ENCODE measurements around the gene KLB.
"Not testable (repeated sequence)": the region's sequence is repeated elsewhere in the genome, so short reads cannot be mapped to it uniquely, and the experiment has no call there.

Gene KLB

GRCh38 chr4:39371209-39371608, 35.5 kb upstream of the KLB start:
- DNase-seq; H3K27ac ChIP-seq (ENCODE audit: insufficient read depth, low read length, poor library complexity, severe bottlenecking); H3K4me3 ChIP-seq (ENCODE audit: insufficient read depth, low read depth, low read length, poor library complexity, severe bottlenecking); H3K27me3 ChIP-seq (replicated peaks; ENCODE audit: control insufficient read depth, insufficient read depth, low read length, poor library complexity, severe bottlenecking); H3K9me3 ChIP-seq (ENCODE audit: control insufficient read depth, low read length); H3K36me3 ChIP-seq (ENCODE audit: control insufficient read depth, insufficient read depth, low read length); H3K4me1 ChIP-seq (ENCODE audit: control insufficient read depth, insufficient read depth, low read length, poor library complexity, severe bottlenecking): not testable (repeated sequence)

- DNase-seq = no peak
- Histone ChIP-seq H3K36me3 (ENCODE audit: control insufficient read depth, insufficient read depth, low read length) (no peaks in the 10 kb centered on the region), H3K4me3 (ENCODE audit: insufficient read depth, low read depth, low read length, poor library complexity, severe bottlenecking) (no peak overlapping the region), H3K27ac (ENCODE audit: insufficient read depth, low read length, poor library complexity, severe bottlenecking) (no peak overlapping the region), H3K4me1 (ENCODE audit: control insufficient read depth, insufficient read depth, low read length, poor library complexity, severe bottlenecking) (no peaks in the 10 kb centered on the region), H3K27me3 (replicated peaks; ENCODE audit: control insufficient read depth, insufficient read depth, low read length, poor library complexity, severe bottlenecking) (no peaks in the 10 kb centered on the region), H3K9me3 (ENCODE audit: control insufficient read depth, low read length) (no peaks in the 10 kb centered on the region)
Observed at GRCh38 chr4:39375478-39375877, 31.3 kb upstream of the KLB start.

GRCh38 chr4:39383690-39384089, 23.0 kb upstream of the KLB start:
- no peak for DNase-seq
- Histone ChIP-seq H3K4me3 (ENCODE audit: insufficient read depth, low read depth, low read length, poor library complexity, severe bottlenecking) (no peak overlapping the region), H3K27me3 (replicated peaks; ENCODE audit: control insufficient read depth, insufficient read depth, low read length, poor library complexity, severe bottlenecking) (no peaks in the 10 kb centered on the region), H3K27ac (ENCODE audit: insufficient read depth, low read length, poor library complexity, severe bottlenecking) (no peak overlapping the region), H3K4me1 (ENCODE audit: control insufficient read depth, insufficient read depth, low read length, poor library complexity, severe bottlenecking) (no peaks in the 10 kb centered on the region), H3K9me3 (ENCODE audit: control insufficient read depth, low read length) (no peaks in the 10 kb centered on the region), H3K36me3 (ENCODE audit: control insufficient read depth, insufficient read depth, low read length) (no peaks in the 10 kb centered on the region)

GRCh38 chr4:39384563-39384962, 22.2 kb upstream of the KLB start:
- H3K4me3 ChIP-seq (ENCODE audit: insufficient read depth, low read depth, low read length, poor library complexity, severe bottlenecking) = no peak overlapping the region
- no peaks in the 10 kb centered on the region for H3K9me3 ChIP-seq (ENCODE audit: control insufficient read depth, low read length)
- no peaks in the 10 kb centered on the region for H3K27me3 ChIP-seq (replicated peaks; ENCODE audit: control insufficient read depth, insufficient read depth, low read length, poor library complexity, severe bottlenecking)
- H3K4me1 ChIP-seq (ENCODE audit: control insufficient read depth, insufficient read depth, low read length, poor library complexity, severe bottlenecking) = no peaks in the 10 kb centered on the region
- no peak overlapping the region for H3K27ac ChIP-seq (ENCODE audit: insufficient read depth, low read length, poor library complexity, severe bottlenecking)
- DNase-seq = no peak
- no peaks in the 10 kb centered on the region for H3K36me3 ChIP-seq (ENCODE audit: control insufficient read depth, insufficient read depth, low read length)

GRCh38 chr4:39390603-39391002, 16.1 kb upstream of the KLB start:
- Histone ChIP-seq H3K4me3 (ENCODE audit: insufficient read depth, low read depth, low read length, poor library complexity, severe bottlenecking) (no peak overlapping the region), H3K36me3 (ENCODE audit: control insufficient read depth, insufficient read depth, low read length) (no peaks in the 10 kb centered on the region), H3K9me3 (ENCODE audit: control insufficient read depth, low read length) (no peaks in the 10 kb centered on the region), H3K4me1 (ENCODE audit: control insufficient read depth, insufficient read depth, low read length, poor library complexity, severe bottlenecking) (no peaks in the 10 kb centered on the region), H3K27ac (ENCODE audit: insufficient read depth, low read length, poor library complexity, severe bottlenecking) (no peak overlapping the region), H3K27me3 (replicated peaks; ENCODE audit: control insufficient read depth, insufficient read depth, low read length, poor library complexity, severe bottlenecking) (no peaks in the 10 kb centered on the region)
- DNase-seq = no peak

- Histone ChIP-seq H3K27me3 (replicated peaks; ENCODE audit: control insufficient read depth, insufficient read depth, low read length, poor library complexity, severe bottlenecking) (no peaks in the 10 kb centered on the region), H3K27ac (ENCODE audit: insufficient read depth, low read length, poor library complexity, severe bottlenecking) (no peak overlapping the region), H3K4me1 (ENCODE audit: control insufficient read depth, insufficient read depth, low read length, poor library complexity, severe bottlenecking) (no peaks in the 10 kb centered on the region), H3K9me3 (ENCODE audit: control insufficient read depth, low read length) (no peaks in the 10 kb centered on the region), H3K36me3 (ENCODE audit: control insufficient read depth, insufficient read depth, low read length) (no peaks in the 10 kb centered on the region), H3K4me3 (ENCODE audit: insufficient read depth, low read depth, low read length, poor library complexity, severe bottlenecking) (no peak overlapping the region)
- no peak for DNase-seq
Observed at GRCh38 chr4:39394706-39395105, 12.0 kb upstream of the KLB start.

- H3K27me3 ChIP-seq (replicated peaks; ENCODE audit: control insufficient read depth, insufficient read depth, low read length, poor library complexity, severe bottlenecking); DNase-seq; H3K4me3 ChIP-seq (ENCODE audit: insufficient read depth, low read depth, low read length, poor library complexity, severe bottlenecking); H3K9me3 ChIP-seq (ENCODE audit: control insufficient read depth, low read length); H3K27ac ChIP-seq (ENCODE audit: insufficient read depth, low read length, poor library complexity, severe bottlenecking); H3K4me1 ChIP-seq (ENCODE audit: control insufficient read depth, insufficient read depth, low read length, poor library complexity, severe bottlenecking); H3K36me3 ChIP-seq (ENCODE audit: control insufficient read depth, insufficient read depth, low read length): not testable (repeated sequence)
Observed at GRCh38 chr4:39401640-39402039, 5.1 kb upstream of the KLB start.

GRCh38 chr4:39407584-39407885, 805 bp downstream of the KLB start:
- Histone ChIP-seq H3K27ac (ENCODE audit: insufficient read depth, low read length, poor library complexity, severe bottlenecking) (no peak overlapping the region), H3K9me3 (ENCODE audit: control insufficient read depth, low read length) (no peaks in the 10 kb centered on the region), H3K4me3 (ENCODE audit: insufficient read depth, low read depth, low read length, poor library complexity, severe bottlenecking) (no peak overlapping the region), H3K4me1 (ENCODE audit: control insufficient read depth, insufficient read depth, low read length, poor library complexity, severe bottlenecking) (no peaks in the 10 kb centered on the region), H3K36me3 (ENCODE audit: control insufficient read depth, insufficient read depth, low read length) (no peaks in the 10 kb centered on the region), H3K27me3 (replicated peaks; ENCODE audit: control insufficient read depth, insufficient read depth, low read length, poor library complexity, severe bottlenecking) (no peaks in the 10 kb centered on the region)
- no peak for DNase-seq

- no peaks in the 10 kb centered on the region for H3K36me3 ChIP-seq (ENCODE audit: control insufficient read depth, insufficient read depth, low read length)
- no peak overlapping the region for H3K27ac ChIP-seq (ENCODE audit: insufficient read depth, low read length, poor library complexity, severe bottlenecking)
- no peaks in the 10 kb centered on the region for H3K4me1 ChIP-seq (ENCODE audit: control insufficient read depth, insufficient read depth, low read length, poor library complexity, severe bottlenecking)
- no peaks in the 10 kb centered on the region for H3K9me3 ChIP-seq (ENCODE audit: control insufficient read depth, low read length)
- no peaks in the 10 kb centered on the region for H3K27me3 ChIP-seq (replicated peaks; ENCODE audit: control insufficient read depth, insufficient read depth, low read length, poor library complexity, severe bottlenecking)
- no peak for DNase-seq
- no peak overlapping the region for H3K4me3 ChIP-seq (ENCODE audit: insufficient read depth, low read depth, low read length, poor library complexity, severe bottlenecking)
Observed at GRCh38 chr4:39410415-39410814, 3.7 kb downstream of the KLB start.

- not testable (repeated sequence) for H3K27ac ChIP-seq (ENCODE audit: insufficient read depth, low read length, poor library complexity, severe bottlenecking); H3K4me1 ChIP-seq (ENCODE audit: control insufficient read depth, insufficient read depth, low read length, poor library complexity, severe bottlenecking); H3K9me3 ChIP-seq (ENCODE audit: control insufficient read depth, low read length); DNase-seq; H3K27me3 ChIP-seq (replicated peaks; ENCODE audit: control insufficient read depth, insufficient read depth, low read length, poor library complexity, severe bottlenecking); H3K4me3 ChIP-seq (ENCODE audit: insufficient read depth, low read depth, low read length, poor library complexity, severe bottlenecking); H3K36me3 ChIP-seq (ENCODE audit: control insufficient read depth, insufficient read depth, low read length)
Observed at GRCh38 chr4:39411561-39411960, 4.8 kb downstream of the KLB start.

- Histone ChIP-seq H3K36me3 (ENCODE audit: control insufficient read depth, insufficient read depth, low read length) (no peaks in the 10 kb centered on the region), H3K9me3 (ENCODE audit: control insufficient read depth, low read length) (no peaks in the 10 kb centered on the region), H3K27me3 (replicated peaks; ENCODE audit: control insufficient read depth, insufficient read depth, low read length, poor library complexity, severe bottlenecking) (no peaks in the 10 kb centered on the region), H3K27ac (ENCODE audit: insufficient read depth, low read length, poor library complexity, severe bottlenecking) (no peak overlapping the region), H3K4me3 (ENCODE audit: insufficient read depth, low read depth, low read length, poor library complexity, severe bottlenecking) (no peak overlapping the region), H3K4me1 (ENCODE audit: control insufficient read depth, insufficient read depth, low read length, poor library complexity, severe bottlenecking) (no peaks in the 10 kb centered on the region)
- no peak for DNase-seq
Observed at GRCh38 chr4:39415678-39416283, 9.1 kb downstream of the KLB start.

Data from effector memory CD4-positive, alpha-beta T cell (primary cell).